Ovary (tissue), 3 donors: ENCODE data around the gene AMOT.

Experiments
- CTCF ChIP-seq, 3 donors: fragments of 450-650 bp in 2 of 3; fragments of 200-600 bp in 1 of 3; IDR thresholded peaks; one replicate each; pipeline versions ENCODE4 v1.5.1 to v1.8.0; 2016 to 2022; ENCODE audit warnings: antibody characterized with exemption in 3 of 3, mild to moderate bottlenecking in 1 of 3
- EP300 ChIP-seq: sonication (generic); formaldehyde crosslinking; IDR thresholded peaks from one replicate; pipeline ENCODE4 v1.6.1; 2017; ENCODE audit warnings: antibody characterized with exemption
- POLR2A ChIP-seq: fragments of 450-650 bp; IDR thresholded peaks from one replicate; pipeline ENCODE4 v1.6.1; 2017; ENCODE audit warnings: antibody characterized with exemption, mild to moderate bottlenecking, moderate library complexity
- donor health status: DM: no; HTN: no; CAD: no.

GRCh38 chrX:112784692-112785091, 55.9 kb downstream of the AMOT start:
- TF ChIP-seq CTCF (IDR thresholded peaks at IDR 0.05) (no peak), POLR2A (no peak), EP300 (no peak)
